ENCODE data around the gene CCDC92. TPM values are rescaled to one million over a fixed set of nuclear protein-coding genes. Genes with fewer than 3 reads are reported as not detected.

The CCDC92 gene
- total RNA-seq, 3 donors from 2014 or later (not counting 1 experiment from before 2014, with no cell fraction given): 37.6 to 42.4 (median 39.1) TPM

- WGBS (ENCODE audit: insufficient coverage): 73% methylated on average over 4 of the region's 4 CpGs
- peaks cover 9% of the 10 kb centered on the region for H3K36me3 Mint-ChIP-seq
These were observed 17.9 kb upstream of the CCDC92 start for GRCh38 chr12:123990511-123990910.

DNA sequence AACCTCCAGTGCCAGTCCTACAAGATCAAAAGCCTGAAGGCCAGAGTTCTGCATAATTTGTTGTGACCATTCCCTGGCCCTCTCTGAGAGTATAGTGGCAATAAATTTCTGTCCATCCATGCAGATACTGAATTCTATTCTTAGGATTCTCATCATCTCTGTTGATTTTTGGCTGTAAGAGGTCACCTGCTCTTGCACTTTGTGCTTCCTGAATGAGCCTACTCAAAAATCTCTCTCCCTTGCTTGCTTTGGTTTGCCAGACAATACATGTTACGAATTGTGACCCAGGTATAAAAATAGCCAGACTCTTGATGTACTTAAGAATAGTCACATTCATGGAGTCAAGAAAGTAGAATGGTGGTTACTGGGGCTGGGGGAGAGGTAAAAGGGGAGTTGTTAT lies 17.1 kb upstream of the CCDC92 start:
- intact Hi-C loops (cut with micrococcal nuclease): no loop called here
- WGBS (ENCODE audit: insufficient coverage): 82% methylated on average over 1 of the region's 1 CpG
- Mint-ChIP-seq H3K27me3 (ENCODE audit: low read depth in 2 of 2) (no peaks in the 10 kb centered on the region), H3K36me3 (peaks cover 9% of the 10 kb centered on the region), H3K4me1 (peaks cover 29 to 40% of the 10 kb centered on the region in 2 donors), H3K4me3 (no peak overlapping the region), H3K9me3 (no peaks in the 10 kb centered on the region), H3K27ac (peak overlapping the region in 1 of 2 donors; percentile 50)
- Histone ChIP-seq H3K4me3 (ENCODE audit: low read length) (no peak overlapping the region), H3K4me1 (ENCODE audit: control insufficient read depth, insufficient read depth, low read length) (peaks cover 3% of the 10 kb centered on the region), H3K36me3 (ENCODE audit: control insufficient read depth, insufficient read depth, low read length) (peaks cover 30% of the 10 kb centered on the region), H3K27me3 (ENCODE audit: control insufficient read depth, insufficient read depth, low read length) (no peaks in the 10 kb centered on the region), H3K9me3 (ENCODE audit: control insufficient read depth, insufficient read depth, low read length) (no peaks in the 10 kb centered on the region), H3K27ac (ENCODE audit: low read length) (no peak overlapping the region)
- no peak for DNase-seq
- TF ChIP-seq, protein P1, sequence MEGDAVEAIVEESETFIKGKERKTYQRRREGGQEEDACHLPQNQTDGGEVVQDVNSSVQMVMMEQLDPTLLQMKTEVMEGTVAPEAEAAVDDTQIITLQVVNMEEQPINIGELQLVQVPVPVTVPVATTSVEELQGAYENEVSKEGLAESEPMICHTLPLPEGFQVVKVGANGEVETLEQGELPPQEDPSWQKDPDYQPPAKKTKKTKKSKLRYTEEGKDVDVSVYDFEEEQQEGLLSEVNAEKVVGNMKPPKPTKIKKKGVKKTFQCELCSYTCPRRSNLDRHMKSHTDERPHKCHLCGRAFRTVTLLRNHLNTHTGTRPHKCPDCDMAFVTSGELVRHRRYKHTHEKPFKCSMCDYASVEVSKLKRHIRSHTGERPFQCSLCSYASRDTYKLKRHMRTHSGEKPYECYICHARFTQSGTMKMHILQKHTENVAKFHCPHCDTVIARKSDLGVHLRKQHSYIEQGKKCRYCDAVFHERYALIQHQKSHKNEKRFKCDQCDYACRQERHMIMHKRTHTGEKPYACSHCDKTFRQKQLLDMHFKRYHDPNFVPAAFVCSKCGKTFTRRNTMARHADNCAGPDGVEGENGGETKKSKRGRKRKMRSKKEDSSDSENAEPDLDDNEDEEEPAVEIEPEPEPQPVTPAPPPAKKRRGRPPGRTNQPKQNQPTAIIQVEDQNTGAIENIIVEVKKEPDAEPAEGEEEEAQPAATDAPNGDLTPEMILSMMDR (IDR thresholded peaks at IDR 0.05): no peak
- no peak for ATAC-seq

More at GRCh38 chr12:123990511-123990910, 17.9 kb upstream of the CCDC92 start:
- peaks cover 30% of the 10 kb centered on the region for H3K36me3 ChIP-seq (ENCODE audit: control insufficient read depth, insufficient read depth, low read length)
- no peaks in the 10 kb centered on the region for H3K9me3 ChIP-seq (ENCODE audit: control insufficient read depth, insufficient read depth, low read length)
- ATAC-seq (no peak), DNase-seq (no peak)
- intact Hi-C loops (cut with micrococcal nuclease): no loop called here
- no peak overlapping the region for H3K27ac ChIP-seq (ENCODE audit: low read length)
- Mint-ChIP-seq H3K4me3 (no peak overlapping the region), H3K27me3 (ENCODE audit: low read depth in 2 of 2) (no peaks in the 10 kb centered on the region), H3K9me3 (no peaks in the 10 kb centered on the region), H3K27ac (peak overlapping the region in 1 of 2 donors; percentile 50), H3K4me1 (peaks cover 35 to 48% of the 10 kb centered on the region in 2 donors)
- H3K4me1 ChIP-seq (ENCODE audit: control insufficient read depth, insufficient read depth, low read length): peaks cover 7% of the 10 kb centered on the region
- no peak overlapping the region for H3K4me3 ChIP-seq (ENCODE audit: low read length)
- no peaks in the 10 kb centered on the region for H3K27me3 ChIP-seq (ENCODE audit: control insufficient read depth, insufficient read depth, low read length)
- TF ChIP-seq, protein P1 (IDR thresholded peaks at IDR 0.05): no peak

DNA sequence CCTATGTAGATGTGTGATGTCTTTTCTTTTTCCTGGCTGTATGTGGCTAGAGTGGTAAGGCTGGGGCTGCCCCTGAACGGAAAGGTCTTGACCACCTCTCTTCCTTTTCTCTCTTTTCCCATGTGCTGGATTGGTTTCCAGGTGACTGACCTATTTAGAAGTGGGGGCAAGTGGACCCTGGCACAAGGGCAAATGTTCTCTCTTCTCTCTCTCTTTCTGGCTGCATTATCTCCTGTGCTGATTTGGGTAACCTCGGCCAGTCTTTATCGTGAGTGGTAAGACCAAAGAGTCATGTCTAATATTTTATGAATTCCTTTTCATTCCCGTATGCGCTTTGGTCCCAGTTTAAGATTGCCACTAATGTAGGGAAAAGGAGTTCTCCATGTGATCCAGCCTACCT lies 16.5 kb upstream of the CCDC92 start:
- no peaks in the 10 kb centered on the region for H3K9me3 Mint-ChIP-seq
- Histone ChIP-seq H3K4me3 (ENCODE audit: low read length) (no peak overlapping the region), H3K27ac (ENCODE audit: low read length) (no peak overlapping the region), H3K4me1 (ENCODE audit: control insufficient read depth, insufficient read depth, low read length) (peaks cover 3% of the 10 kb centered on the region), H3K36me3 (ENCODE audit: control insufficient read depth, insufficient read depth, low read length) (peaks cover 30% of the 10 kb centered on the region), H3K9me3 (ENCODE audit: control insufficient read depth, insufficient read depth, low read length) (no peaks in the 10 kb centered on the region), H3K27me3 (ENCODE audit: control insufficient read depth, insufficient read depth, low read length) (no peaks in the 10 kb centered on the region)
- H3K4me1 Mint-ChIP-seq: peaks cover 29 to 37% of the 10 kb centered on the region in 2 donors
- intact Hi-C loops (cut with micrococcal nuclease): no loop called here
- DNase-seq: no peak
- ATAC-seq: no peak
- no peak overlapping the region for H3K27ac Mint-ChIP-seq
- WGBS (ENCODE audit: insufficient coverage): 92% methylated on average over 4 of the region's 5 CpGs
- TF ChIP-seq, protein P1 (IDR thresholded peaks at IDR 0.05): no peak
- H3K36me3 Mint-ChIP-seq: peaks cover 9% of the 10 kb centered on the region
- H3K27me3 Mint-ChIP-seq (ENCODE audit: low read depth in 2 of 2): no peaks in the 10 kb centered on the region
- H3K4me3 Mint-ChIP-seq: no peak overlapping the region

GRCh38 chr12:123987022-123987421 lies 14.4 kb upstream of the CCDC92 start:
- peaks cover 9% of the 10 kb centered on the region for H3K36me3 Mint-ChIP-seq
- WGBS (ENCODE audit: insufficient coverage): 86% methylated on average over 1 of the region's 2 CpGs
- DNase-seq: no peak

More at GRCh38 chr12:123987022-123987421, 14.4 kb upstream of the CCDC92 start:
- H3K27me3 ChIP-seq (ENCODE audit: control insufficient read depth, insufficient read depth, low read length): no peaks in the 10 kb centered on the region
- ATAC-seq: no peak
- intact Hi-C loops (cut with micrococcal nuclease): no loop called here
- H3K27me3 Mint-ChIP-seq (ENCODE audit: low read depth in 2 of 2): no peaks in the 10 kb centered on the region
- peaks cover 27% of the 10 kb centered on the region for H3K36me3 ChIP-seq (ENCODE audit: control insufficient read depth, insufficient read depth, low read length)
- no peak overlapping the region for H3K27ac ChIP-seq (ENCODE audit: low read length)
- no peaks in the 10 kb centered on the region for H3K9me3 Mint-ChIP-seq
- H3K4me3 Mint-ChIP-seq: no peak overlapping the region
- no peaks in the 10 kb centered on the region for H3K9me3 ChIP-seq (ENCODE audit: control insufficient read depth, insufficient read depth, low read length)
- peaks cover 34 to 41% of the 10 kb centered on the region in 2 donors for H3K4me1 Mint-ChIP-seq
- H3K27ac Mint-ChIP-seq: no peak overlapping the region
- TF ChIP-seq, protein P1 (IDR thresholded peaks at IDR 0.05): no peak
- H3K4me3 ChIP-seq (ENCODE audit: low read length): no peak overlapping the region
- H3K4me1 ChIP-seq (ENCODE audit: control insufficient read depth, insufficient read depth, low read length): peaks cover 3% of the 10 kb centered on the region
